ENCODE results near the gene ABCG5.

Gene ABCG5

GRCh38 chr2:43812947-43813346 is 25.7 kb downstream of the ABCG5 start:
- H3K4me3 ChIP-seq (ENCODE audit: low read depth, low read length) = no peak overlapping the region
- no peaks in the 10 kb centered on the region for H3K27me3 ChIP-seq (ENCODE audit: insufficient read depth, low read length)
- no peak overlapping the region for H2AFZ ChIP-seq (ENCODE audit: insufficient read depth, low read length, poor library complexity)
- H3K27ac ChIP-seq (ENCODE audit: low read depth, low read length) = no peak overlapping the region
- no peak overlapping the region for H2BK5ac ChIP-seq (ENCODE audit: low read depth, low read length, poor library complexity)
- H3K9me3 ChIP-seq (ENCODE audit: insufficient read depth, low read depth, low read length) = no peaks in the 10 kb centered on the region
- no peak overlapping the region for H4K91ac ChIP-seq (ENCODE audit: low read depth, low read length)
- H2BK12ac ChIP-seq (ENCODE audit: low read length) = no peak overlapping the region
- no peak overlapping the region for H2AK5ac ChIP-seq (ENCODE audit: low read length)
- H2BK120ac ChIP-seq (ENCODE audit: insufficient read depth, low read length, poor library complexity) = no peak overlapping the region
- H4K8ac ChIP-seq (ENCODE audit: low read depth, low read length) = no peak overlapping the region
- H3K4me1 ChIP-seq (ENCODE audit: control insufficient read depth in 1 of 2, insufficient read depth in 2 of 2, low read length in 2 of 2) = no peaks in the 10 kb centered on the region
- no peak overlapping the region for H4K12ac ChIP-seq (ENCODE audit: low read depth, low read length)
- no peak for DNase-seq
- H3K9ac ChIP-seq (ENCODE audit: low read length) = no peak overlapping the region
- H3K4ac ChIP-seq (ENCODE audit: low read depth, low read length) = no peak overlapping the region
- no peaks in the 10 kb centered on the region for H3K36me3 ChIP-seq (ENCODE audit: control insufficient read depth in 1 of 2, insufficient read depth in 2 of 2, low read length in 2 of 2)
- no peak overlapping the region for H3K14ac ChIP-seq (ENCODE audit: low read length)
- H3K18ac ChIP-seq (ENCODE audit: low read length) = no peak overlapping the region
- no CpG with 5 or more reads among the region's 2 CpGs for WGBS (ENCODE audit: extremely low coverage, insufficient coverage, insufficient read length)
- H3K79me2 ChIP-seq (ENCODE audit: control insufficient read depth, insufficient read depth, low read length, poor library complexity) = no peaks in the 10 kb centered on the region
- H3K4me2 ChIP-seq (ENCODE audit: low read length) = no peak overlapping the region
- H3K23ac ChIP-seq (ENCODE audit: low read length) = no peak overlapping the region
- H3K79me1 ChIP-seq (ENCODE audit: low read length) = no peaks in the 10 kb centered on the region

- Histone ChIP-seq H3K18ac (ENCODE audit: low read length) (no peak overlapping the region), H3K27ac (ENCODE audit: low read depth, low read length) (no peak overlapping the region), H3K79me2 (ENCODE audit: control insufficient read depth, insufficient read depth, low read length, poor library complexity) (no peaks in the 10 kb centered on the region), H3K27me3 (ENCODE audit: insufficient read depth, low read length) (no peaks in the 10 kb centered on the region), H2BK5ac (ENCODE audit: low read depth, low read length, poor library complexity) (no peak overlapping the region), H3K23ac (ENCODE audit: low read length) (no peak overlapping the region), H3K4me1 (ENCODE audit: control insufficient read depth in 1 of 2, insufficient read depth in 2 of 2, low read length in 2 of 2) (no peaks in the 10 kb centered on the region), H2AK5ac (ENCODE audit: low read length) (no peak overlapping the region), H3K9me3 (ENCODE audit: insufficient read depth, low read depth, low read length) (no peaks in the 10 kb centered on the region), H4K12ac (ENCODE audit: low read depth, low read length) (no peak overlapping the region), H2BK120ac (ENCODE audit: insufficient read depth, low read length, poor library complexity) (no peak overlapping the region), H3K14ac (ENCODE audit: low read length) (no peak overlapping the region), H2AFZ (ENCODE audit: insufficient read depth, low read length, poor library complexity) (no peak overlapping the region), H2BK12ac (ENCODE audit: low read length) (no peak overlapping the region), H3K79me1 (ENCODE audit: low read length) (no peaks in the 10 kb centered on the region), H3K4me2 (ENCODE audit: low read length) (no peak overlapping the region), H4K91ac (ENCODE audit: low read depth, low read length) (no peak overlapping the region), H3K9ac (ENCODE audit: low read length) (no peak overlapping the region), H3K4ac (ENCODE audit: low read depth, low read length) (no peak overlapping the region), H4K8ac (ENCODE audit: low read depth, low read length) (no peak overlapping the region), H3K36me3 (ENCODE audit: control insufficient read depth in 1 of 2, insufficient read depth in 2 of 2, low read length in 2 of 2) (no peaks in the 10 kb centered on the region), H3K4me3 (ENCODE audit: low read depth, low read length) (no peak overlapping the region)
- no peak for DNase-seq
- WGBS (ENCODE audit: extremely low coverage, insufficient coverage, insufficient read length) = no CpG with 5 or more reads among the region's 2 CpGs
Measured at GRCh38 chr2:43812006-43812405, 26.6 kb downstream of the ABCG5 start.

DNA sequence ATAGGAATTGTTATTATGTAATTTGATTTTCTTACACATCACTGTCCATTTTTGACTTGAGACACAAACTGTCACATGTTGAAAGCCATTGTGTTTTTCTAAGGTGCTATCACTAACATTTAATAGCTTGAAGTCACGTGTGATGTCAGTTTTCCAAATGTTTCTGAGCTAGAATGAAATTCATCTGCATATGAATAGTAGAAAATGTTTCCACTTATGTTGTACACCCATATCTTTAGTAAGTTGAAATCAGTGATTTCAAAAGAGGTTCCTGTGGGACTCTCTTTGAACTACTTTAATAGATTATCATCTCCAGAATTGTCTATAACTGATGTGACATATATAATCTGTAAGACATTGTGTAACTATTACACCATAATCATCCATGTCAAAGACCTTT is 27.8 kb downstream of the ABCG5 start:
- no peaks in the 10 kb centered on the region for H3K9me3 ChIP-seq (ENCODE audit: insufficient read depth, low read depth, low read length)
- H2BK5ac ChIP-seq (ENCODE audit: low read depth, low read length, poor library complexity) = no peak overlapping the region
- no peak for DNase-seq
- H4K12ac ChIP-seq (ENCODE audit: low read depth, low read length) = no peak overlapping the region
- no peak overlapping the region for H3K4me3 ChIP-seq (ENCODE audit: low read depth, low read length)
- no peak overlapping the region for H4K91ac ChIP-seq (ENCODE audit: low read depth, low read length)
- no peak overlapping the region for H2AFZ ChIP-seq (ENCODE audit: insufficient read depth, low read length, poor library complexity)
- H3K4me1 ChIP-seq (ENCODE audit: control insufficient read depth in 1 of 2, insufficient read depth in 2 of 2, low read length in 2 of 2) = no peaks in the 10 kb centered on the region
- H3K36me3 ChIP-seq (ENCODE audit: control insufficient read depth in 1 of 2, insufficient read depth in 2 of 2, low read length in 2 of 2) = no peaks in the 10 kb centered on the region
- H3K79me1 ChIP-seq (ENCODE audit: low read length) = no peaks in the 10 kb centered on the region
- H3K4me2 ChIP-seq (ENCODE audit: low read length) = no peak overlapping the region
- H3K9ac ChIP-seq (ENCODE audit: low read length) = no peak overlapping the region
- H4K8ac ChIP-seq (ENCODE audit: low read depth, low read length) = no peak overlapping the region
- H3K14ac ChIP-seq (ENCODE audit: low read length) = no peak overlapping the region
- H2BK12ac ChIP-seq (ENCODE audit: low read length) = no peak overlapping the region
- no peak overlapping the region for H3K4ac ChIP-seq (ENCODE audit: low read depth, low read length)
- no peak overlapping the region for H3K27ac ChIP-seq (ENCODE audit: low read depth, low read length)
- H2AK5ac ChIP-seq (ENCODE audit: low read length) = no peak overlapping the region
- H3K18ac ChIP-seq (ENCODE audit: low read length) = no peak overlapping the region
- no peak overlapping the region for H3K23ac ChIP-seq (ENCODE audit: low read length)
- H3K79me2 ChIP-seq (ENCODE audit: control insufficient read depth, insufficient read depth, low read length, poor library complexity) = no peaks in the 10 kb centered on the region
- no CpG with 5 or more reads among the region's 1 CpG for WGBS (ENCODE audit: extremely low coverage, insufficient coverage, insufficient read length)
- H3K27me3 ChIP-seq (ENCODE audit: insufficient read depth, low read length) = no peaks in the 10 kb centered on the region
- H2BK120ac ChIP-seq (ENCODE audit: insufficient read depth, low read length, poor library complexity) = no peak overlapping the region

GRCh38 chr2:43810452-43810851 is 28.2 kb downstream of the ABCG5 start:
- H2AFZ ChIP-seq (ENCODE audit: insufficient read depth, low read length, poor library complexity) = no peak overlapping the region
- no peak overlapping the region for H3K27ac ChIP-seq (ENCODE audit: low read depth, low read length)
- no CpG with 5 or more reads among the region's 2 CpGs for WGBS (ENCODE audit: extremely low coverage, insufficient coverage, insufficient read length)
- DNase-seq = no peak
- H3K9ac ChIP-seq (ENCODE audit: low read length) = no peak overlapping the region
- H3K79me2 ChIP-seq (ENCODE audit: control insufficient read depth, insufficient read depth, low read length, poor library complexity) = no peaks in the 10 kb centered on the region
- H2AK5ac ChIP-seq (ENCODE audit: low read length) = no peak overlapping the region
- H4K12ac ChIP-seq (ENCODE audit: low read depth, low read length) = no peak overlapping the region
- H4K8ac ChIP-seq (ENCODE audit: low read depth, low read length) = no peak overlapping the region
- no peaks in the 10 kb centered on the region for H3K79me1 ChIP-seq (ENCODE audit: low read length)
- no peak overlapping the region for H3K4me2 ChIP-seq (ENCODE audit: low read length)
- H3K27me3 ChIP-seq (ENCODE audit: insufficient read depth, low read length) = no peaks in the 10 kb centered on the region
- H2BK12ac ChIP-seq (ENCODE audit: low read length) = no peak overlapping the region
- no peaks in the 10 kb centered on the region for H3K36me3 ChIP-seq (ENCODE audit: control insufficient read depth in 1 of 2, insufficient read depth in 2 of 2, low read length in 2 of 2)
- no peaks in the 10 kb centered on the region for H3K4me1 ChIP-seq (ENCODE audit: control insufficient read depth in 1 of 2, insufficient read depth in 2 of 2, low read length in 2 of 2)
- H4K91ac ChIP-seq (ENCODE audit: low read depth, low read length) = no peak overlapping the region
- H2BK120ac ChIP-seq (ENCODE audit: insufficient read depth, low read length, poor library complexity) = no peak overlapping the region
- no peak overlapping the region for H3K4ac ChIP-seq (ENCODE audit: low read depth, low read length)
- no peak overlapping the region for H3K14ac ChIP-seq (ENCODE audit: low read length)
- H3K9me3 ChIP-seq (ENCODE audit: insufficient read depth, low read depth, low read length) = no peaks in the 10 kb centered on the region
- H3K23ac ChIP-seq (ENCODE audit: low read length) = no peak overlapping the region
- H3K18ac ChIP-seq (ENCODE audit: low read length) = no peak overlapping the region
- no peak overlapping the region for H2BK5ac ChIP-seq (ENCODE audit: low read depth, low read length, poor library complexity)
- H3K4me3 ChIP-seq (ENCODE audit: low read depth, low read length) = no peak overlapping the region

DNA sequence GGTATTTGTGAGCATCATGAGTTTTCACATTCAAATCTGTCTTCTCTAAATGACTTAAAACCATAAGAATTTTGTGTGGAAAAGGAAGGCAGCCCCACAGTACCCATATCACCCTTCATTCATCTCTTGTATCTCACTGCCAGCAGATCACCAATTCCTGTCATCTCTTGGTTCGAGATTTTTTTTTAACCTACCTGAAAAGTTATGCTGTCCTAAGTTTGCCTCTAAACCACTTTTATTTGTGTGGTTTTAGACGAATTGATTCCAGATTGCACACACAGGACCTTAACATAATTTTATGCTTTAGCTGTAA is 32.0 kb downstream of the ABCG5 start:
- peak; percentile 4 to 44 for DNase-seq
- no peak overlapping the region for H3K27ac ChIP-seq (ENCODE audit: low read depth, low read length)
- no peaks in the 10 kb centered on the region for H3K79me2 ChIP-seq (ENCODE audit: control insufficient read depth, insufficient read depth, low read length, poor library complexity)
- H2BK12ac ChIP-seq (ENCODE audit: low read length) = no peak overlapping the region
- H3K23ac ChIP-seq (ENCODE audit: low read length) = no peak overlapping the region
- H2AK5ac ChIP-seq (ENCODE audit: low read length) = no peak overlapping the region
- H3K79me1 ChIP-seq (ENCODE audit: low read length) = no peaks in the 10 kb centered on the region
- H4K91ac ChIP-seq (ENCODE audit: low read depth, low read length) = no peak overlapping the region
- no peak overlapping the region for H4K8ac ChIP-seq (ENCODE audit: low read depth, low read length)
- no peak overlapping the region for H3K18ac ChIP-seq (ENCODE audit: low read length)
- no peak overlapping the region for H3K14ac ChIP-seq (ENCODE audit: low read length)
- H3K4me1 ChIP-seq (ENCODE audit: control insufficient read depth in 1 of 2, insufficient read depth in 2 of 2, low read length in 2 of 2) = no peaks in the 10 kb centered on the region
- H2BK120ac ChIP-seq (ENCODE audit: insufficient read depth, low read length, poor library complexity) = no peak overlapping the region
- H3K4me2 ChIP-seq (ENCODE audit: low read length) = no peak overlapping the region
- H3K4ac ChIP-seq (ENCODE audit: low read depth, low read length) = no peak overlapping the region
- no peaks in the 10 kb centered on the region for H3K9me3 ChIP-seq (ENCODE audit: insufficient read depth, low read depth, low read length)
- H3K36me3 ChIP-seq (ENCODE audit: control insufficient read depth in 1 of 2, insufficient read depth in 2 of 2, low read length in 2 of 2) = no peaks in the 10 kb centered on the region
- no peaks in the 10 kb centered on the region for H3K27me3 ChIP-seq (ENCODE audit: insufficient read depth, low read length)
- no peak overlapping the region for H4K12ac ChIP-seq (ENCODE audit: low read depth, low read length)
- H2BK5ac ChIP-seq (ENCODE audit: low read depth, low read length, poor library complexity) = no peak overlapping the region
- H2AFZ ChIP-seq (ENCODE audit: insufficient read depth, low read length, poor library complexity) = no peak overlapping the region
- no CpG with 5 or more reads among the region's 2 CpGs for WGBS (ENCODE audit: extremely low coverage, insufficient coverage, insufficient read length)
- no peak overlapping the region for H3K4me3 ChIP-seq (ENCODE audit: low read depth, low read length)
- H3K9ac ChIP-seq (ENCODE audit: low read length) = no peak overlapping the region
